Type B pancreatic cell (in vitro differentiated cells): ENCODE measurements around the gene GBGT1. TPM values are rescaled to one million over a fixed set of nuclear protein-coding genes. Genes with fewer than 3 reads are reported as not detected.
A peak's percentile ranks its signal among the peaks of the same experiment; 100 is the strongest.

Source experiments
- DNase-seq: peaks from one replicate; pipeline ENCODE4 v3.0.0; 2021; ENCODE audit warnings: mixed read lengths; ENCODE audit not compliant: unreplicated experiment; ENCODE audit errors: extremely low spot score
- H3K27ac Mint-ChIP-seq: 2 replicates; pipeline ENCODE4 v1.8.0; 2021; ENCODE audit warnings: mild to moderate bottlenecking, mixed read lengths
- H3K27me3 Mint-ChIP-seq: 2 replicates; pipeline ENCODE4 v1.8.0; 2021; ENCODE audit warnings: mixed read lengths
- H3K36me3 Mint-ChIP-seq: 2 replicates; pipeline ENCODE4 v1.8.0; 2021; ENCODE audit warnings: mixed read lengths
- H3K4me1 Mint-ChIP-seq: one replicate; pipeline ENCODE4 v1.8.0; 2021; ENCODE audit warnings: mixed read lengths; ENCODE audit not compliant: unreplicated experiment
- H3K4me3 Mint-ChIP-seq: 2 replicates; pipeline ENCODE4 v1.8.0; 2021; ENCODE audit warnings: mild to moderate bottlenecking, mixed read lengths
- H3K9me3 Mint-ChIP-seq: 2 replicates; pipeline ENCODE4 v1.8.0; 2021; ENCODE audit warnings: mixed read lengths
- CTCF ChIP-seq: fragments of 200-600 bp; sonication (generic); conservative IDR thresholded peaks from 2 replicates; pipeline ENCODE4 v1.5.0; 2021; ENCODE audit warnings: antibody characterized with exemption, mild to moderate bottlenecking
- total RNA-seq: library from RNA; stranded (reverse); gene quantifications from 2 replicates; pipeline ENCODE4 v1.2.1, GENCODE V29; 2021; ENCODE audit warnings: low replicate concordance

GBGT1 gene
- total RNA-seq, 1 donor from 2014 or later, result 21.0 TPM

GRCh38 chr9:133200631-133201030 lies 36.9 kb upstream of the GBGT1 start:
- peaks cover 8% of the 10 kb centered on the region for H3K27me3 Mint-ChIP-seq
- no peaks in the 10 kb centered on the region for H3K4me1 Mint-ChIP-seq
- no peak for DNase-seq
- no peak for TF ChIP-seq CTCF
- peak overlapping the region; percentile 31 for H3K27ac Mint-ChIP-seq
- H3K4me3 Mint-ChIP-seq, result no peak overlapping the region
- H3K9me3 Mint-ChIP-seq, result no peaks in the 10 kb centered on the region
- H3K36me3 Mint-ChIP-seq, result no peaks in the 10 kb centered on the region

DNA sequence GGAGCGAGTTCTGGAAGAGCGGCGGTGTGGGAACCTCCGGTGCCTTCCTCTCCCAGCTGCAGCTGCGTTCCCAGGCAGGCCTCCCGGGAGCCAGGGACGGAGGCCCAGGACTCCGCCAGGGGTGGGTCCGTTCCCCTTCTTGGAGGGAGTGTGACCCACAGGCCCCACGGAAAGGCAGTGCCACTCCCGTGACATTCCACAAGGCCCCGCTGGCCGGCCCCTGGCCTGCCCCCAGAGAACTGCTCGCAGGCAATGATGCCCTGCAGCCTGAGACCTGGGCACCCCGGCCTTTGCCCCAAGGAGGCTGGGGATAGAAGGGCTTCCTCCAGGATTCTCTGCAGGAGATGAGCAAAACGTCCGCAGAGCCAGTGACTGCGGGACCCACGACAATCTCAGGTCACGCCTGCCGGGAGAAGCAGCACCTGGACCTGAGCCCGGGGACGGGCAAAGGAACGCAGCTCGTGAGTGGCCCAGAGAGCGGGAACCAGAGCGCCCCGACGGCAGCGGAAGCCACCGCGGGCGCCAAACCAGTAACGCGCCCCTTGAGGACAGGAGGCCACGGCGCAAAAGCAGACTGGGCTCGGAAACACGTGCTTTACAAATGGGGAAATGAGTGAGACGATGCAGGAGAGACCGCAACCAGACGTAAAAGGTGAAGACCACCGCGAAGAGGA lies 36.1 kb upstream of the GBGT1 start:
- Mint-ChIP-seq H3K9me3 (no peaks in the 10 kb centered on the region), H3K27ac (peak overlapping the region; percentile 53), H3K27me3 (peaks cover 12% of the 10 kb centered on the region), H3K4me3 (no peak overlapping the region), H3K36me3 (no peaks in the 10 kb centered on the region), H3K4me1 (no peaks in the 10 kb centered on the region)
- no peak for DNase-seq
- no peak for TF ChIP-seq CTCF

GRCh38 chr9:133195029-133195428 lies 31.3 kb upstream of the GBGT1 start:
- no peak overlapping the region for H3K27ac Mint-ChIP-seq
- TF ChIP-seq CTCF, result no peak
- peaks cover 17% of the 10 kb centered on the region for H3K27me3 Mint-ChIP-seq
- no peak overlapping the region for H3K4me3 Mint-ChIP-seq
- no peak for DNase-seq
- H3K36me3 Mint-ChIP-seq, result no peaks in the 10 kb centered on the region
- H3K4me1 Mint-ChIP-seq, result no peaks in the 10 kb centered on the region
- no peaks in the 10 kb centered on the region for H3K9me3 Mint-ChIP-seq

DNA sequence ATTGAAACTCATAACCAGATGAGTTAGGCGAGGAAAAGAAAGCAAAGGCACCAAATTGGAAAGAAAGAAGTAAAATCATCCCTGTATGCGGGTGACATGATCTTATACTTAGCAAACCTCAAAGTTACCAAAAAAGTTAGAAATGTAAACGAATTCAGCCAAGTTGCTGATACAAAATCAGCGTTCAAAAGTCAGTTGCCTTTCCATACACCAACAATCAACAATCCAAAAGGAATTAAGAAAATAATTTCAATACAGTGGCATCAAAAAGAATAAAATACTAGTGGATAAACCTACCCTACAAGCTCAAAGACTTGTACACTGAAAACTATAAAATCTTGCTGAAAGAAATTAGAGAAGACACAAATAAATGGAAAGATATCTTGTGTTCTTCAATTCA lies 30.9 kb upstream of the GBGT1 start:
- Mint-ChIP-seq H3K9me3 (no peaks in the 10 kb centered on the region), H3K27me3 (peaks cover 17% of the 10 kb centered on the region), H3K27ac (no peak overlapping the region), H3K4me3 (no peak overlapping the region), H3K4me1 (no peaks in the 10 kb centered on the region), H3K36me3 (no peaks in the 10 kb centered on the region)
- TF ChIP-seq CTCF, result no peak
- no peak for DNase-seq

- Mint-ChIP-seq H3K27me3 (peaks cover 36% of the 10 kb centered on the region), H3K9me3 (no peaks in the 10 kb centered on the region), H3K4me3 (no peak overlapping the region)
Observed at GRCh38 chr9:133191989-133192388, 28.3 kb upstream of the GBGT1 start.

More at GRCh38 chr9:133191989-133192388, 28.3 kb upstream of the GBGT1 start:
- H3K4me1 Mint-ChIP-seq, result no peaks in the 10 kb centered on the region
- DNase-seq, result no peak
- no peak overlapping the region for H3K27ac Mint-ChIP-seq
- no peaks in the 10 kb centered on the region for H3K36me3 Mint-ChIP-seq
- no peak for TF ChIP-seq CTCF
